Measurements from ENCODE around the gene SCML1. TPM values are rescaled to one million over a fixed set of nuclear protein-coding genes. Genes with fewer than 3 reads are reported as not detected.
A peak's percentile ranks its signal among the peaks of the same experiment; 100 is the strongest.

Gene SCML1
- total and polyA plus RNA-seq, 2 donors (not counting 3 experiments of a cell fraction or from before 2014, with no cell fraction given): 8.8 to 12.4 TPM

GRCh38 chrX:17738737-17739535 is 1.6 kb downstream of the SCML1 start:
- POLR2A ChIA-PET: no interaction called here
- Histone ChIP-seq H3K9me3 (replicated peaks; ENCODE audit: control insufficient read depth, insufficient read depth, low read length) (no peaks in the 10 kb centered on the region), H4K20me1 (replicated peaks; ENCODE audit: control insufficient read depth, extremely low read depth, insufficient read depth, low read length) (no peaks in the 10 kb centered on the region), H3K9ac (replicated peaks; ENCODE audit: extremely low read depth, insufficient read depth, low read length) (peak overlapping the region; percentile 87), H3K79me2 (ENCODE audit: control insufficient read depth, insufficient read depth, low read length) (peaks cover 18% of the 10 kb centered on the region), H2AFZ (ENCODE audit: low read depth, low read length) (no peak overlapping the region), H3K27me3 (ENCODE audit: control insufficient read depth in 2 of 2, insufficient read depth in 2 of 2, low read length in 2 of 2) (no peaks in the 10 kb centered on the region), H3K9me1 (replicated peaks; ENCODE audit: control insufficient read depth, extremely low read depth, insufficient read depth, low read length) (no peaks in the 10 kb centered on the region), H3K4me2 (ENCODE audit: insufficient read depth, low read length) (peak overlapping the region; percentile 89), H3K36me3 (ENCODE audit: control insufficient read depth in 2 of 2, extremely low read depth in 1 of 2, insufficient read depth in 2 of 2, low read length in 2 of 2) (no peaks in the 10 kb centered on the region), H3K4me1 (ENCODE audit: control insufficient read depth, extremely low read depth, insufficient read depth, low read length) (no peaks in the 10 kb centered on the region), H3K27ac (ENCODE audit: insufficient read depth, low read depth, low read length) (peak overlapping the region; percentile 77), H3K4me3 (replicated peaks in 1 of 3; ENCODE audit: insufficient read depth in 1 of 3, low read depth in 1 of 3, low read length in 3 of 3) (peak overlapping the region; percentile 61 to 88 (median 63))
- intact Hi-C loops (cut with micrococcal nuclease) (loop anchor here (5.0 to 10.0 kb wide), 2 partner anchors 1243 to 1884 kb away; partner anchors contain the start of genes AP1S2 and PHKA2), dilution Hi-C loops (cut with MboI; ENCODE audit: extremely low pct_ligation_motif_present, low sequenced_read_pairs) (no loop called here)
- CTCF ChIA-PET: interaction anchor here (1.2 to 1.3 kb wide), 2 partner anchors 496 to 1595 kb away, joined by 3 read pairs; no protein-coding TSS in a partner anchor
- no TSS peak for BruUV-seq (replicated peaks)
- DNase-seq (ENCODE audit: low read depth, low spot score): peak; percentile 0
- TF ChIP-seq EZH2 (IDR thresholded peaks at IDR 0.05; ENCODE audit: borderline replicate concordance, low read depth, low read length, severe bottlenecking): no peak
- TF ChIP-seq MAX (IDR thresholded peaks at IDR 0.05; ENCODE audit: insufficient read depth, insufficient read length): no peak
- no peak for TF ChIP-seq CTCF (IDR thresholded peaks at IDR 0.05; ENCODE audit: extremely low read depth in 1 of 2, insufficient read depth in 1 of 2, low read depth in 1 of 2, low read length in 2 of 2)
- TF ChIP-seq FOS (IDR thresholded peaks at IDR 0.05; ENCODE audit: borderline replicate concordance, insufficient read depth, low read length): no peak
- TF ChIP-seq POLR2A (IDR thresholded peaks at IDR 0.05; ENCODE audit: low read depth, low read length): no peak
- TF ChIP-seq POLR2AphosphoS5 (IDR thresholded peaks at IDR 0.05; ENCODE audit: insufficient read depth, low read depth, low read length): no peak
- TF ChIP-seq JUN (IDR thresholded peaks at IDR 0.05; ENCODE audit: borderline replicate concordance, insufficient read depth, insufficient read length, low read depth): no peak
- no peak for TF ChIP-seq MYC (IDR thresholded peaks at IDR 0.05; ENCODE audit: low read depth, low read length)
- TF ChIP-seq GATA2 (IDR thresholded peaks at IDR 0.05; ENCODE audit: insufficient read depth, insufficient read length, low read depth, low read length): no peak
- peak; percentile 67 for FAIRE-seq

All from endothelial cell of umbilical vein (primary cell).